Measurements from ENCODE around the gene CCDC57.
"Not testable (repeated sequence)": the region's sequence is repeated elsewhere in the genome, so short reads cannot be mapped to it uniquely, and the experiment has no call there.

Gene CCDC57

DNA sequence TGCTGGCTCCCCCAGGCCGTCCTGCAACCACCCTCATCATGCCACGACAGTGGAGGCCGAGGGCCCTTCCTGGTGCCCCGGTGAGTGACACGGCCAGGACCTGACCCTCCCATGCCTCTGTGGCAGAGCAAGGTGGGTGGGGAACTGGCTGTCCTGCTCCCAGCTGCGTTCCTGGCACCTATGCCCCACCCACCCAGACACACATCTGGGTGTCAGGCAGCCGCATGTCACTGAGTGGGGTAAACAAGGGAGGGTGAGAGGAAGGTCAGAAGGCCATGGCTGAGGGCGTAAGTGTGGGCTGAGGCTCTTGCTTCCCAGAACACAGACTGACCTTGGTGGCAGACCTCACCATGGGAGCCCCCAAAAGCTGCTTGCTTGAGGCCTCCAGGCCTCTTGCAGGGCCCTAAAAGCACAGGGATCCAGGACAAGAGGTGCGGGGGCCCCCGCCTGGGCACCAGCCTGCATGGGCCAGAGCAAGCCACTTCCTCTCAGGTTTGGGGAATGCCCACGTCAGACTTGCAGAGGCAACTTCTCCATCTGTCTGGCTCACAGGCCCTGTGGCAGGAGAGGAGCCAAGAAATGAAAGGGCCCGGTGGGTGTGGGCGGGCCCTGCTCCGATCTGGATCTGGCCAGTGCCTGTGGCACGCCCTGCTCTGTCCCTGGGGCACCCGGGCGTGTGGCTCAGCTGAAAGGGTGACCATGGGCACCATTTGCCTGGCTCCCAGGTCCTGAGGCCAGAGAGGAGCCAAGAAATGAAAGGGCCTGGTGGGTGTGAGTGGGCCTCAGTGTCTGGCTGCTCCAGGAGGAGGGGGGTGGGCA is 3.9 kb upstream of the CCDC57 start:
- Histone ChIP-seq H3K9ac (ENCODE audit: low read depth, low read length) (no peak overlapping the region), H3K4me3 (ENCODE audit: low read length) (no peak overlapping the region), H3K27ac (ENCODE audit: low read depth, low read length) (no peak overlapping the region), H3K27me3 (ENCODE audit: insufficient read depth, low read length) (peaks cover 15% of the 10 kb centered on the region), H3K36me3 (ENCODE audit: insufficient read depth, low read length) (no peaks in the 10 kb centered on the region), H3K4me1 (ENCODE audit: insufficient read depth, low read length) (no peaks in the 10 kb centered on the region; the same call in 1 of the 2 replicates), H3K9me3 (ENCODE audit: insufficient read depth, low read depth, low read length) (no peaks in the 10 kb centered on the region)
- 91% methylated on average over 17 of the region's 17 CpGs for WGBS

DNA sequence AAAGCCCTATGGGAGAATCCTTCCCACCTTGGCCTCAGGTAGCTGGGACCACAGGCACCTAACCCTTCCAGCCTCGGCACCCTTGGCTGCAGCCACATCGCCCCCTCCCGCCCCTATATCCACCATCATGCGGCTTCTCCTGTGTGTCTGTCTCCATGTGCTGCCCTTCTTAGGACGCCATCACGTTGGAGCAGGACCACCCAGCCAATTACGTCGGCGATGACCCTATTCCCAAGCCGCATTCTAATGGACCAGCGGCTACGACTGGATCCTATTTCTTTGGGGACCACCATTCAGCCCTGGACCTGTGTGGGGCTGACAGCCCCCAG is 3.3 kb upstream of the CCDC57 start:
- 93% methylated on average over 12 of the region's 12 CpGs for WGBS

DNA sequence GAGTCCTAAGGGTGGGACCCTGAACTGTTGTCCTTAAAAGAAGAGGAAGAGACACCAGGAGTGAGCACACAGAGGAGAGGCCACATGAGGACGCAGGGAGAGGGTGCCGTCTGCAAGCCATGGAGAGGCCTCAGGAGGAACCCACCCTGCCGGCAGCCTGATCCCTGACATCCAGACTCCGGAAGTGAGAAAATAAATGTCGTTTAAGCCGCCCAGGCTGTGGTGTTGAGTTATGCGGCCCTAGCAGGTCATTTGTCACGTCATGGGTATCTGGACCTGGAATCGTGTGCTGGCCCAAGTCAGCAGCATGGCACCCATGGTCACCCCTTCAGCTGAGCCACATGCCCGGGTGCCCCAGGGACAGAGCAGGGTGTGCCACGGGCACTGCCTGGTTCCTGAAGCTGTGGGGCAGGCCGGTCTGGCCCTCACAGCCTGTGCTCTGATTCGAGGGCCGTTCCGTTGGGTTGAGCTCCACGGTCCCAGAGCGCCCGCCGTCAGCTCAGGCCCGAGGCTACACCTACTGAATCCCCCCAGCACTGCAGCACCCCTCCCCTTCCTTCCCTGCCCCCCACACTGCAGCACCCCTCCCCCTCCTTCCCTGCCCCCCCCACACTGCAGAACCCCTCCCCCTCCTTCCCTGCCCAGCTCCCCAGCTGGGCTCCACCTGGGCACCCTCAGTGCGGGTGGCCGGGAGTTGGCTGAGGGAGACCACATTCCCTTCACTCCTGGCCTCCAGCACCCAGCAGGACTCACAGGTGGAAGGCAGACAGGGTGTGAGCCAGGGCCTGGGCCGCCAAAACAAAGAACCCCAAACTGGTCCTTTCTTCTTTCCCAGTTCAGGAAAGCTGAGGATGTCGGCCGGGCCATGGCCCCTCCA is 2.7 kb upstream of the CCDC57 start:
- Histone ChIP-seq H3K27me3 (ENCODE audit: insufficient read depth, low read length) (peaks cover 15% of the 10 kb centered on the region), H3K4me3 (ENCODE audit: low read length) (no peak overlapping the region), H3K36me3 (ENCODE audit: insufficient read depth, low read length) (no peaks in the 10 kb centered on the region), H3K4me1 (ENCODE audit: insufficient read depth, low read length) (no peaks in the 10 kb centered on the region; the same call in 1 of the 2 replicates), H3K27ac (ENCODE audit: low read depth, low read length) (no peak overlapping the region), H3K9me3 (ENCODE audit: insufficient read depth, low read depth, low read length) (no peaks in the 10 kb centered on the region), H3K9ac (ENCODE audit: low read depth, low read length) (no peak overlapping the region)
- WGBS: 93% methylated on average over 25 of the region's 25 CpGs

More for the DNA sequence above, 3.3 kb upstream of the CCDC57 start:
- Histone ChIP-seq H3K9ac (ENCODE audit: low read depth, low read length) (no peak overlapping the region), H3K4me3 (ENCODE audit: low read length) (no peak overlapping the region), H3K27me3 (ENCODE audit: insufficient read depth, low read length) (peaks cover 15% of the 10 kb centered on the region), H3K4me1 (ENCODE audit: insufficient read depth, low read length) (no peaks in the 10 kb centered on the region; the same call in 1 of the 2 replicates), H3K9me3 (ENCODE audit: insufficient read depth, low read depth, low read length) (no peaks in the 10 kb centered on the region), H3K27ac (ENCODE audit: low read depth, low read length) (no peak overlapping the region), H3K36me3 (ENCODE audit: insufficient read depth, low read length) (no peaks in the 10 kb centered on the region)

DNA sequence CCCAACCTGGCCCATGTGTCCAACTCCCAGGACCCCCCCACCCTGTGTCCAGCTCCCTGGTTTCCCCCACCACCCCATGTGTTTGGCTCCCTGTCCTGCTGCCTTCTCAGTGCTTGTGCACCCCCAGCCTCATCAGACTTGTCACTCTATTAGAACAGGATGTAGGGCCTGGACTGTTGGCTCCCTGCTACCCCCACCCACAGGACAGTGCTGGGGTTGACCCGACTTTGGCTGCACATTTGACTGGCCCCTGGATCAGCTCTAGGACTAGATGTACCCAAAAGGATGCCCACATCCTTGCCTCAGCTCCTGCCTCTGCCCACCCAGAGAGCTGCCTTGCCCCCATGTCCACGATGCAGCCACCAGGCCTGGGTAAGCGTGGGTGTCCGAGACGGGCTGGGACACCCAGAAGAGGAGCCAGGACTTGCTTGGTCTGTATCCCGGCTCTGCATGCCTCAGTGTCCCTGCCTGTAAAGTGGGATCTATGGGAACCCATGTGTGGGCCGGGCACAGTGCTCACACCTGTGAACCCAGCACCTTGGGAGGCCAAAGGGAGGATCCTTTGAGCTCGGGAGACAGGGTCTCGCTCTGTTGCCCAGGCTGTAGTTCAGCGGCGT is 1.5 kb upstream of the CCDC57 start:
- Histone ChIP-seq H3K9ac (ENCODE audit: low read depth, low read length) (no peak overlapping the region), H3K27me3 (ENCODE audit: insufficient read depth, low read length) (peaks cover 15% of the 10 kb centered on the region), H3K4me1 (ENCODE audit: insufficient read depth, low read length) (no peaks in the 10 kb centered on the region; the same call in 1 of the 2 replicates), H3K27ac (ENCODE audit: low read depth, low read length) (no peak overlapping the region), H3K36me3 (ENCODE audit: insufficient read depth, low read length) (no peaks in the 10 kb centered on the region), H3K4me3 (ENCODE audit: low read length) (no peak overlapping the region), H3K9me3 (ENCODE audit: insufficient read depth, low read depth, low read length) (no peaks in the 10 kb centered on the region)
- 89% methylated on average over 11 of the region's 11 CpGs for WGBS

DNA sequence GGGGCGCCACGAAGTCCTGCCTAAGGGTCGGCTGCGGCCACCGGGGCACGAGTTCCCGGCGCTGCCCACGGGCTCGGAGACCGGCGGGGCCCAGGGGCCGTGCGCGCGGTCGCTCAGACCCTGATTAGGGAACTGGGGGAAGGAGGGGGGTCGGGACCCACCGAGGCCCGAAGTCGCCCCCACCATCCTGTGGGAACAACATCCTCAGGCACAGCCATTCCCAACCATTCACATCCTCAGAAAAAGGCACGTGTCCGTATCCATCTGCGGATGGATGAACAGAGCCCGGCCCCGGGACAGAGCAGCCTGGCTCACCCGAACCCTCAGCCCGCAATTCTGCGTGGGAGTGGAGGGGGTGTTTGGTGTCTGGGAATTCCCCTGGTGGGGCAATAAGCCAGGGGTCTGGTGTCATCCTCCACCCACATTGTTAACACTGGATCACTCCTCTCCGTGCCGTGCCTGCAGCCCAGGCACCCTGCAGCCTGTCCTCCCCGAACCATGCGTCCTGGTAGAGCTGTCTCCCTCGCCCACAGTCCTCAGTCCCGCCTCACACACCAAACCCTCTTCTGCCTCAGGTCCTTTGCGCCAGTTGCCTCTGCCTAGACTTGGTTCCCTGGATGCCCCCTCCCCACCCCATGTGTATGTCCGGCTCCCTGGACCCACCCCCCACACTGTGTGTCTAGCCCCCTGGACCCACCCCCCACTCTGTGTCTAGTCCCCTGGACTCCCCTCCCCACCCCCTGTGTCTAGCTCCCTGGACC is 789 bp upstream of the CCDC57 start:
- no peaks in the 10 kb centered on the region; the same call in 1 of the 2 replicates for H3K4me1 ChIP-seq (ENCODE audit: insufficient read depth, low read length)
- H3K27ac ChIP-seq (ENCODE audit: low read depth, low read length): no peak overlapping the region
- peak overlapping the region; percentile 82 for H3K9ac ChIP-seq (ENCODE audit: low read depth, low read length)
- peaks cover 15% of the 10 kb centered on the region for H3K27me3 ChIP-seq (ENCODE audit: insufficient read depth, low read length)
- WGBS: 11% methylated on average over 30 of the region's 37 CpGs
- peak overlapping the region; percentile 89 for H3K4me3 ChIP-seq (ENCODE audit: low read length)
- H3K36me3 ChIP-seq (ENCODE audit: insufficient read depth, low read length): no peaks in the 10 kb centered on the region
- H3K9me3 ChIP-seq (ENCODE audit: insufficient read depth, low read depth, low read length): no peaks in the 10 kb centered on the region

DNA sequence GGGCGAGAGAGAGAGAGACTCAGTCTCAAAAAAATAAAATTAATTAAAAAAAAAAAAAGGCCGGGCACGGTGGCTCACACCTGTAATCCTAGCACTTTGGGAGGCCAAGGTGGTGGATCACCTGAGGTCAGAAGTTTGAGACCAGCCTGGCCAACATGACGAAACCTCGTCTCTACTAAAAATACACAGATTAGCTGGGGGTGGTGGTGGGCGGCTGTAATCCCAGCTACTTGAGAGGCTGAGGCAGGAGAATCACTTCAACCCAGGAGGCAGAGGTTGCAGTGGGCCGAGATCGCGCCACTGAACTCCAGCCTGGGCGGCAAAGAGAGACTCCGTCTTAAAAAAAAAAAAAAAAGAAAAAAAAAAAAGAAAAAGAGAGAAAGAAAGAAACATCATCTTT is 2.0 kb downstream of the CCDC57 start:
- H3K27me3 ChIP-seq (ENCODE audit: insufficient read depth, low read length): peaks cover 15% of the 10 kb centered on the region
- not testable (repeated sequence) for H3K4me3 ChIP-seq (ENCODE audit: low read length); H3K4me1 ChIP-seq (ENCODE audit: insufficient read depth, low read length); H3K27ac ChIP-seq (ENCODE audit: low read depth, low read length); H3K36me3 ChIP-seq (ENCODE audit: insufficient read depth, low read length); H3K9me3 ChIP-seq (ENCODE audit: insufficient read depth, low read depth, low read length); H3K9ac ChIP-seq (ENCODE audit: low read depth, low read length)
- WGBS: 95% methylated on average over 6 of the region's 11 CpGs

DNA sequence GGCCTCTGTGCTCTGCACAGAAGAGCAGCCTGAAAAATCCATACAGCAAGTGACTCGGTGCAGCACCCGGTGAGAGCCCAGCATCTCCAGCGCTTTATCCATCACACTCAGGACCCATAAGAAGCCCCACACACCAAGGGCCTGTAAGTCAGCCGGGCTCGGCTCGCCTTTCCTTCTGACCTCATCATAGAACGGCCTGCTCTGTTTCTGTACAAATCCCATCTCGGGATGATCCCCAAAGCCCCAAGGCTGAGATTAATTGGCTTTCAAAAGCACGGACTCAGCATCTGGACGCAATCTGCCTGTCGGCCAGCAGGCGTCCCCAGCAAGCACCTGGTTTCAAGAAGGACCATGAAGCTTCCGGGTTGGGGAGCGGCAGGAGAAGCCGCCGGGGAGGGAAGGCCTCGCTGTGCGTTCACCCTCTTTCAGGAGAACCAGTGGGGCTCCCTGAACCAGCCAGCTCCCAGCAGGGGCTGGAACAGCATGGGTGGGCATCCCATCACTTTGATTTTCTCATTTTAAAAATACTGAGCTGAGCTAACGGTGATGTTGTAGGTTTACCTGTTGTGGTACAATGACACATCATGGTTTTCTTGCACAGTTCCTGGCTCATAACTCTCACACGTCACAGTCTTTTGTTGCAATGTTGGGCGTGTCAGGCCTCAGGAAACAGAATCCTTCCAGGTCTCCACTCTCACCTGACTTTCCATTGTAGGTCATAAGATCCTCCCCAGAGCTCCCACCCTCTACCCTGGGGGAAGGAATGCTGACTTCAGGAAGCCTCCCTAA is 6.7 kb downstream of the CCDC57 start:
- Histone ChIP-seq H3K9me3 (ENCODE audit: insufficient read depth, low read depth, low read length) (no peaks in the 10 kb centered on the region), H3K27ac (ENCODE audit: low read depth, low read length) (no peak overlapping the region), H3K4me1 (ENCODE audit: insufficient read depth, low read length) (peaks cover 3% of the 10 kb centered on the region; the same call in 1 of the 2 replicates), H3K4me3 (ENCODE audit: low read length) (peak overlapping the region; percentile 7; the same call in 1 of the 2 replicates), H3K9ac (ENCODE audit: low read depth, low read length) (no peak overlapping the region), H3K27me3 (ENCODE audit: insufficient read depth, low read length) (no peaks in the 10 kb centered on the region), H3K36me3 (ENCODE audit: insufficient read depth, low read length) (no peaks in the 10 kb centered on the region)
- WGBS: 38% methylated on average over 21 of the region's 21 CpGs

DNA sequence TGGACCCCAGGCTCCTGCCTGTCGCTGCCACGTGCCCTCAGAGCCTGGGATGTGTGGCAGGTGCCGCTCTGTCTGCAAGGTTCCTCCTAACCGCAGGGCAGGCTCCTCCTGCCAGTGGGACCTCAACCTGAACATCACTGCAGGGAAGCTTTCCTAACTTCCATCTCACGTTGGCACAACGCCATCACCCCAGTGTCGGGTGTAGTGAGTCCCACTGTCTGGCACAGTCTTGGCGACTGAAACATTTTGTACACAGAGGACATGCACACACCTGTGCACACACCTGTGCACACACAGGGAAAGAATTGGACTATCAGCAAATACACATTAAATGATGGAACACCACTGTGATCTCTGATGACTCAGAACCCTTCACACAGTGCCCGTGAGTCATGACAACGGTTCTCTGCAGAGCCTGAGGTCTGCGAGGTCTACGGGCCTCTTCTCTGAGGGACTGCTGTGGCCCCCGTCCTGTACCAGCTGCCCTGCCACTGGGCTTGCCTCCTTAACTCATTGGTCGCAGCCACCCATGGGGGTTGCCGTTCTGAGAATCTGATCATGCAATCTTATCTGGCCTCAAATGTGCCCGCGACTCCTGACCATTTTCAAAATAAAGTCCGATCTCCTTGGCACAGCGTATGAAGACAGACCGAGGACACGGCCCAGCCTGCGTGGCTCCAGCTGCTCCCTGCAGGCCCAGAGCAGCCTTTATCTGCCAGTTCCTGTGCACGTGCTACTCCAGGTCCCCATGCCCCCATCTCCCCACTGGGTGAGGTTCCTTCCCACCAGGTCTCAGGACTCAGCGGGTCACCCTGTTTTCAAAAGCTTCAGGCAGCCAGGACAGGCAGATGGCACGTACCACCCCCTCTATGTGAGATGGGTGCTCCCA is 7.6 kb downstream of the CCDC57 start:
- 84% methylated on average over 25 of the region's 25 CpGs for WGBS

DNA sequence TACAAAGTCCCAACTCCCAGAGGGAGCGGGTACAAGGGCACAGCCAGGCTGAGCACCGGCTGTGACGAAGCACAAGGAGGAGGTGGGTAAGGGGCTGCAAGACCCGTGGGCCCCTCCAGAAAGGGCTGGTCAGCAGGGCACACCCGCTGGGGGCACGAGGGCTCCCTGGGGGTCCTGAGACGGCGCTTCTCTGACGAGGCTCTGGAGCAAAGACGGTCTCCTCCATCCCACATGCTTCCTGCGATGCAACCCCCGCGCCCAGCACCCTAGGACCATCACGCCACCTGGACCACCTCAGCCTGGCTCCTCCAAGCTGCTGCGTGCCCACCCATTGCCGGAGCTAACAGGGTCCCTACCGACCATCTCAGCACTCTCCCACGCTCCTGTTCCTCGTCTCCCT is 8.7 kb downstream of the CCDC57 start:
- 88% methylated on average over 19 of the region's 19 CpGs for WGBS
- Histone ChIP-seq H3K9me3 (ENCODE audit: insufficient read depth, low read depth, low read length) (no peaks in the 10 kb centered on the region), H3K4me3 (ENCODE audit: low read length) (no peak overlapping the region), H3K9ac (ENCODE audit: low read depth, low read length) (no peak overlapping the region), H3K27ac (ENCODE audit: low read depth, low read length) (no peak overlapping the region), H3K4me1 (ENCODE audit: insufficient read depth, low read length) (peaks cover 3% of the 10 kb centered on the region; the same call in 1 of the 2 replicates), H3K36me3 (ENCODE audit: insufficient read depth, low read length) (no peaks in the 10 kb centered on the region), H3K27me3 (ENCODE audit: insufficient read depth, low read length) (no peaks in the 10 kb centered on the region)

More for the DNA sequence above, 7.6 kb downstream of the CCDC57 start:
- H3K9ac ChIP-seq (ENCODE audit: low read depth, low read length): no peak overlapping the region
- H3K27ac ChIP-seq (ENCODE audit: low read depth, low read length): no peak overlapping the region
- no peak overlapping the region for H3K4me3 ChIP-seq (ENCODE audit: low read length)
- no peaks in the 10 kb centered on the region for H3K9me3 ChIP-seq (ENCODE audit: insufficient read depth, low read depth, low read length)
- H3K36me3 ChIP-seq (ENCODE audit: insufficient read depth, low read length): no peaks in the 10 kb centered on the region
- H3K4me1 ChIP-seq (ENCODE audit: insufficient read depth, low read length): peaks cover 3% of the 10 kb centered on the region; the same call in 1 of the 2 replicates
- H3K27me3 ChIP-seq (ENCODE audit: insufficient read depth, low read length): no peaks in the 10 kb centered on the region
